Activated naive CD4-positive, alpha-beta T cell treated with anti-CD3 and anti-CD28 coated beads, Interleukin-2, amount 10 ng/mL, durations not matched to agents 5 hours and 36 hours (primary cell): ENCODE results near the gene ANKRD13A. TPM values are rescaled to one million over a fixed set of nuclear protein-coding genes. Genes with fewer than 3 reads are reported as not detected.

Experiments used
- total RNA-seq, 2 experiments: library from RNA; stranded (reverse); gene quantifications; one replicate each; pipeline ENCODE4 v1.2.3, GENCODE V29; 2021

Gene ANKRD13A
- total RNA-seq, result 10 to 100 TPM; 78.3 TPM

GRCh38 chr12:109998904-109999648 lies at the start of gene ANKRD13A:
TSS of gene ANKRD13A (plus strand) at chr12:109999430. CDS start at chr12:109999689, 259 bp downstream.

GRCh38 chr12:109995686-109996482 lies 3.3 kb upstream of the ANKRD13A start, which contains the start of gene GIT2:
TSS of gene GIT2 (minus strand) at chr12:109996368. CDS start at chr12:109996224, 144 bp downstream.

GRCh38 chr12:110048242-110049027 lies 49.2 kb downstream of the ANKRD13A start, which contains the start of gene C12orf76:
TSS of gene C12orf76 (minus strand) at chr12:110048522. CDS start at chr12:110048495, 27 bp downstream.

Other genes with a start within 250 kb of the ANKRD13A start
- gene TRPV4, start 166.0 kb upstream of the ANKRD13A start, total RNA-seq, result not detected
- 10 to 100 TPM; 21.4 to 23.0 TPM for gene GLTP, start 118.9 kb upstream of the ANKRD13A start, total RNA-seq
- gene TCHP, start 99.2 kb upstream of the ANKRD13A start, total RNA-seq, result 10 to 100 TPM; 28.6 to 34.2 TPM
- gene GIT2, start 3.1 kb upstream of the ANKRD13A start, total RNA-seq, result 100 to 1,000 TPM; 108 to 110 TPM
- 10 to 100 TPM; 29.8 to 31.7 TPM for gene C12orf76, start 49.1 kb downstream of the ANKRD13A start, total RNA-seq
- gene IFT81, start 124.9 kb downstream of the ANKRD13A start, total RNA-seq, result 1 to 10 TPM; 2.1 to 2.4 TPM